NCI-H748 treated with DMSO at 0.1 percent for 48 hours (cell line): ENCODE data around the gene CNEP1R1.
A peak's percentile ranks its signal among the peaks of the same experiment; 100 is the strongest.

Experiments
- DNase-seq: peaks from one replicate; lab custom pipeline; 2025; lab: John Stamatoyannopoulos, UW

Gene CNEP1R1

DNA sequence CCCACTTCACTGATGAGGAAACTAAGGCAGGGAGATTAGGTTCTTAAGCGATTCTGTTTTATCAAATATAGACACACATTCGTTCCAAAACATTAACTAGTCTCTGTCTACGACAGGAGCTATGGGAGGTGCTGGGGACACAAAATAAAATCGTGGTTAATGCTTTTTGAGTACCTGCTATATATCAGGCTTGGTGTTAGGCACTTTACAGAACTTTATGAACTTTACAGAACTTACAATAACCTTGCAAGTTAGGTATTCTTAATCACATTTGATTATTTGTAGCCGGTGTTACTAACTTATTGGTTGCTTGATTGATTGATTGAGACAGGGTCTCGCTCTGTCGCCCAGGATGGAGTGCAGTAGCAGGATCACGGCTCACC lies 40.2 kb downstream of the CNEP1R1 start:
- no peak for DNase-seq

DNA sequence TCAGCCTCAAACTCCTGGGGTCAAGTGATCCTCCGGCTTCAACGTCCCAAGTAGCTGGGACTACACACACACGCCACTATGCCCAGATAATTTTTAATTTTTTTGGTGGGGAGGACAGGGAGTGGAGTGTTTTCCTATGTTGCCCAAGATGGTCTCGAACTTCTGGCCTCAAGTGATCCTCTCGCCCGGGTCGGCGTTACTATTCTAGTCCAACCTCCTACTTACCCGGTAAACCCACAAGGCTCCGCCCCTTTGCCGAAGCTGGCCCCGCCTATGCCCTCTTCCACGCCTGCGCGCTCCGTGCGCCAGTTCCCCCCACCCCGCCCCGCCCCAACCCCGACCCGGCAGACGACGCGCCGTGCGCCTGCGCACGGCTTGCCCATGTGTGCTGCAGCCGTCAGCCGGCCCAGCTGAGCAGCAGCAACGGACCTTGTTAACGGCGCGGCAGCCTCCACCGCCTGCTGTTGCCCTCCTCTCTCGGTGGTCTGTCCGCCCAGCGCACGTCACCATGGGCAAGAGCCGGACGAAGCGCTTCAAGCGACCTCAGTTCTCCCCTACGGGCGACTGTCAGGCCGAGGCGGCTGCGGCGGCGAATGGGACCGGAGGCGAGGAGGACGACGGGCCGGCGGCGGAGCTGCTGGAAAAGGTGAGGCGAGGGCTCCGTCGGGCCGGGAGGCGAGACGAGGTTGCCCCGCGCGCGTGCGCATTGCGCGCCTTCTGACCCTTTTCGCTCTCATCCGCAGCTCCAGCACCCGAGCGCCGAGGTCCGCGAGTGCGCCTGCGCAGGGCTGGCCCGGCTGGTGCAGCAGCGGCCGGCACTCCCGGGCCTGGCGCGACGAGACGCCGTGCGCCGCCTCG lies 40.8 kb downstream of the CNEP1R1 start, which contains the start of gene HEATR3:
Gene HEATR3 (plus strand): TSS at position 347 of the 858 bp plus-strand sequence. CDS start 162 bp downstream, at position 509.
- peak; percentile 67 for DNase-seq

DNA sequence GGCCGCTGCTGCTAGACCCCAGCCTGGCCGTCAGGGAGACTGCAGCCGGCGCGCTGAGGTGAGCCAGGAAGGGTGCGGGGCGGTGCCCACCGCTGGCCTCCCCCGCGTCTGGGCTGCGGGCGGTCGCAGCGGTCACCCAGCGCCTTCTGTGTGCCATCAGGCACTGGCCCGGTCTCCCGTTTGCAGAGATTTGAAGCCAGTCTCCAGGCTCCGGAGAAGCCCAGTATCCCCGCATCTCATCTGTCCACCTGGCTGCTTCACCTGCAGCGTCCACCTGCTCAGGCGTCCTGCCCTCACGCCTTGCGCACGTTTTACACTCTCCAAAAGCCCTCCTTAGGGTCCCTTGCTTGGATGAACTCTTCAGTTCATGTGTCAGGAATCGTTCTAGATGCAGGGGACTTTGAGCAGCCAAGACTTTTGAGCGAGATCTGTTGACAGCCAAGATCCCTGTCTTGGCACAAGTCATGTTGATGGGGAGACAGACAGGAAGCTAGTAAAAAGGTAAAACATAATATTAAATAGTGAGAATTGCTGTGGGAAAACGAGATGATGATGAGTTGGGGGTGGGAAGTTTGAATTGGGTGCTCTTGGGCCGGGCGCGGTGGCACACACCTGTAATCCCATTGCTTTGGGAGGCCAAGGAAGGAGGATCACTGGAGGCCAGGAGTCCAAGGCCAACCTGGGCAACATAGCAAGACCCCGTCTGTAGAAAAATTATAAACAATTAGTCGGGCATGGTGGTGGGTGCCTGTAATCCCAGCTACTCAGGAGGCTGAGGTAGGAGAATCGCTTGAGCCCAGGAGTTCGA lies 41.7 kb downstream of the CNEP1R1 start:
- DNase-seq: no peak

DNA sequence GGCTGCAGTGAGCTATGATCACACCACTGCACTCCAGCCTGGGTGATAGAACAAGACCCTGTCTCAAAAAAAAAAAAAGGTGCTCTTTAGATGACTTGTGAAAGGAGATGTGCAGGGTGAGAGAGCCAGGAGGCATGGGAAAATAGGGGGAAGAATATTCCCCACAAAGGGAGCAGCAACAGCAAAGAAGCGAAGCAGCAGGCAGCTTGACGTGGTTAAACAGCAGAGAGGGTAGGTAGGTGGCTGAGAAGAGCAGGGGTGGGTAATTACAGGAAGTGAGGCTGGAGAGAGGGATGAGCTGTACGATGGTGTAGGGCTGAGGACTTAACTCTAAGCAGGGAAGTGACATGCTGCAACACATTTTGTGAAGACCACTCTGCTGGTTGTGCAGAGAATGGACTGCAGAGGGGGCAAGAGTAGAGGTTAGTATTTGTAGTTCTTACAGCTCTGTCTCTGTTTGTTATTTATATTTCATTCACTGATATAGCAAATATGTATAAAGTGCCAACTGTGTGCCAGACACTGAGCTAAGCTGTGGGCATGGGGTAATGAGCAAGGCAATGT lies 42.3 kb downstream of the CNEP1R1 start:
- no peak for DNase-seq

DNA sequence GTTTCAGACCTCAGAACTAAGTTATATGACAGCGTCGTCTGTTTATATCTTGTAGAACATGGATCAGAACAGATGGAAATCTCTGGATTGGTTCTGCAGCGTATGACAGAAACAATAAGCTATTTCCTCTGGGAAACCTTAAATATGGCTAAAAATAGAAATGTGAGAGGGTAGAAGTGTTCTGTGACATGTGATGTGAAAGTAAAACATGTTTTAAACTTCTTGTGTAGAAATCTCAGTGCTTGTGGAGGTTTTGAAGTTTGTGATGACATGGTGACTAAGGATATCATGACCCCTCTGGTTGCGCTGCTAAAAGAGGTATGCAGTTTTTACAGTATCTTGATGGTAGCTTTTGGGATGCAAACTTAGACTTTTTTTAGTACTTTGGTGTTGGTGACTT lies 43.5 kb downstream of the CNEP1R1 start:
- no peak for DNase-seq

DNA sequence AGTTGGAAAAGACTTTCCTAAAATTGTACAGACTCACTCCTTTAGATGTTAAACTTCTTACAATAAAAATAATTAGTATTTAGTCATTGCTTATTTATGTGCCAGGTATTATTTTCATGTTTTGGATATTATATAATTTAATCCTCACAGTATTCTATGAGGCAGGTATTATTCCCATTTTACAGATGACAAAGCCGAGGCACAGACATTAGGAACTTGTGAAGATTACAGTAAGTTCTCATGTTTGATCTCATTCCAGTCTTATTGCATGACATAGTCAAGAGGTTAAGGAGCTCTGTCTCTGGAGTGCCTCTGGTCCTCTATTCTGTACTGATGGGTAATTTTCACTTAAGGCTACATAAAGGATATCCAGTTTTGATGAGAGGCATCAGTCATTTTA lies 44.0 kb downstream of the CNEP1R1 start:
- no peak for DNase-seq

DNA sequence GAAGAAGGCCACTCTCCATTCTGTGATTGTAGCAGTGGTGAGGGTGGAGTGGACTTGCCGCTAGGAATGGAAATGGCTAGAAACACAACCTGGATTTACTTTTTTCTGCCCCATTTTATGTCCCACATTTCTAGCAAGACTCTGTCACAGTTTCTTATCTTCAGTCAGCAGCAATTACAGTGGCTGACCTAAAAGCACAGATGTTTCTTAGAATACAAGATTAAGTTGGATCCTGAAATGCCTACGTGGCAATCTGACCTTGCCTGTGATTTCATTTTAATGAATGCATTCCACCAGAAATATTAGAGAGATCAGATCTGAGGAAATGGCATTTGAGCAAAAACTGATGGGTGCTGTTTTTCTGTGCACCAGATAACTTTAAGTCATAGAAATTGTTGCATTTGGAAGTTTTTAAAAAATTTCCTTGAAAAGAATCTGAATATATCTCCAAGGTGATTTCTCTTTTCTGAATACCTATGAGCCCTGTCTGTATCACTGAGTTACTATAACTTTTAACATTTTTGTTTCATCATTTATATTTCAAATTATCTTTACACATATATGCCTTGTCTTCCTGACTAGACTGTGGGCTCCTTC lies 46.1 kb downstream of the CNEP1R1 start:
- no peak for DNase-seq

- no peak for DNase-seq
These were observed 47.7 kb downstream of the CNEP1R1 start for GRCh38 chr16:50072730-50073129.

DNA sequence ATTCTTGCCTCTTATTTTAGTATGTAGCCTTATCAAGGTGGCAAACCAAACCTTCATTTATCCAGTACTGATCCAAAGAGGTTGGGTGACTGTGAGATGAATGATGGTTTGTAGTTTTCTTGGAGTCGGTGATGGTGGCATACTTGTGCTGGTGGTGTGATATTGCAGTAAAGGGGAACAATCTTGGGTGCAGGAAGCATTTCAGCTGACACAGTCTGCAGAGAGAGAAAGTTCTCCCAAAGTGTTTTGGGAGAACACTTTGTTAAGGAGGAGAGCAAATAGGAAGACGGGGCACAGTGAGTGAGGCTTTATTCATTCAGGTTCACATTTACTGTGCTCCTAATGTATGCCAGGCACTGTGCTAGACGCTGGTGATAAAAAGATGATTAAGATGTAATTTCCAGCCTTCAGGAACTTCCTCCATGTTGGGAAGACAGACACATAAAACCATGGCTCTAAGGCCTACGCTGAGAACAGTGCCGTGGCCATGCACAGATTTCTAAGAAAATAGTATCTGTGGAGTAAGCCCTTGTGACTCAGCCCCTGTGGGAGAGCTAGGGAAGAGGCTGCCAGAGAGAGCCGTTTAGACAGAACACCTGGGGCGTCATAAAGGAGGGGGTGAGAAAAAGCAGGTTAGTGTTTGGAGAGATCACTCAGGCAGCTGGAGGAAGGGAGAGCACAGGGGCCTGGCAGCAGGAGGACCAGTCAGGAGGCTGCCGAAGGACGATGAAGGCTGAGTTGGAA lies 54.5 kb downstream of the CNEP1R1 start:
- no peak for DNase-seq

DNA sequence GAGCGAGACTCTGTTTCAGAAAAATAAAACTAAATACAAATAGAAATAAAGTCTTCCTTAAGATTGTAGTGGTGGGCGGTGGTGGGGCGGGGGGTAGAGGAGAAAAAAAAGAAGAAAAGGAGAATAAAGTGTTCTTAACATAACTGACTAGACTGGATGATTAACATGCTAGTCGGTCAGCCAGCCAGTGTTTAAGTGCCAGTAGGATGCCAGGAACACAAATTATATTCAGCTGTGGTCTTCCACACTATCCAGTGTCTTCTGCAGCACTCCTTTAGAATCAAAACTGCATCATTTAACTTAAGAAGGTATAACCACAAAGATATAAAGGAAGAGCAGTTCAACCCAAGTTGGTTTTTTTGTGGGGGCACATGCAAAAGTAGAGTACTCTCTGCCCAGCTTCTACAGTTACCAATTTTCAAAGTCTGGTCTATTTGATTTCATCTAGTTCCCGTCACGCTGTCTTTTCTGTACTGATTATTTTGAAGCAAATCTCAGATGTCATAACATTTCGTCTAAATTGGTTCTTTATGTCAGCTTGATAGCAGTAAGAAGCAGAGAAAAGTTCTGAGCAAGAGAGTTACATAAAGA lies 56.5 kb downstream of the CNEP1R1 start:
- DNase-seq: no peak

DNA sequence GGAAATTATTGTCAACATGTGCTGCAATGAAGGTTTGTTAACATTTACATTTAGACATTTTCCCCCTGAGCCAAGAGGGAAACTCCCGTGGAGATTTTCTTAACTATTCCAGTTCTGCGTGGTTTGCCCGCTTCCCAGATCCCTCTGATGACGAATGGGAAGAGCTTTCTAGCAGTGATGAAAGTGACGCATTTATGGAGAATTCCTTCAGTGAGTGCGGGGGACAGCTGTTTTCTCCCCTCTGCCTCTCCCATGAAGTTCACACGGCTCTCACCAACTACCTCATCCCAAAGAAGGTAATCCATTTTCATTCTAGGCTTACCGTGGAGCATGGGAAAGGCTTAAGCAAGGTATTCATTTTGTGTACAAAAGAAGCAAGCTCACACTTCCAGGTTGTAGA lies 59.0 kb downstream of the CNEP1R1 start:
- no peak for DNase-seq

- no peak for DNase-seq
These were observed 61.2 kb downstream of the CNEP1R1 start for GRCh38 chr16:50086176-50086575.
